ENCODE data around the gene LIX1. TPM values are rescaled to one million over a fixed set of nuclear protein-coding genes. Genes with fewer than 3 reads are reported as not detected.
"Not testable (repeated sequence)": the region's sequence is repeated elsewhere in the genome, so short reads cannot be mapped to it uniquely, and the experiment has no call there.

The LIX1 gene
- total RNA-seq, 1 donor from 2014 or later, result not detected

GRCh38 chr5:97087138-97087537, 55.3 kb downstream of the LIX1 start:
- H3K27me3 ChIP-seq (ENCODE audit: control insufficient read depth, insufficient read depth, low read length), result no peaks in the 10 kb centered on the region
- TF ChIP-seq CTCF (IDR thresholded peaks at IDR 0.05; ENCODE audit: insufficient read depth, low read length, poor library complexity, severe bottlenecking), result no peak
- DNase-seq (ENCODE audit: low read depth), result no peak
- no peak overlapping the region for H3K4me3 ChIP-seq (ENCODE audit: low read depth, low read length)
- H3K36me3 ChIP-seq (ENCODE audit: control insufficient read depth, insufficient read depth, low read length), result no peaks in the 10 kb centered on the region

GRCh38 chr5:97085459-97086181, 56.8 kb downstream of the LIX1 start:
- DNase-seq (ENCODE audit: low read depth), result no peak
- TF ChIP-seq CTCF (IDR thresholded peaks at IDR 0.05; ENCODE audit: insufficient read depth, low read length, poor library complexity, severe bottlenecking), result no peak
- no peak overlapping the region for H3K4me3 ChIP-seq (ENCODE audit: low read depth, low read length)
- H3K27me3 ChIP-seq (ENCODE audit: control insufficient read depth, insufficient read depth, low read length), result no peaks in the 10 kb centered on the region
- no peaks in the 10 kb centered on the region for H3K36me3 ChIP-seq (ENCODE audit: control insufficient read depth, insufficient read depth, low read length)

- H3K36me3 ChIP-seq (ENCODE audit: control insufficient read depth, insufficient read depth, low read length); H3K27me3 ChIP-seq (ENCODE audit: control insufficient read depth, insufficient read depth, low read length); DNase-seq (ENCODE audit: low read depth); H3K4me3 ChIP-seq (ENCODE audit: low read depth, low read length): not testable (repeated sequence)
Measured at GRCh38 chr5:97084782-97085458, 57.5 kb downstream of the LIX1 start.

GRCh38 chr5:97078958-97079743, 63.3 kb downstream of the LIX1 start:
- no peak for TF ChIP-seq CTCF (IDR thresholded peaks at IDR 0.05; ENCODE audit: insufficient read depth, low read length, poor library complexity, severe bottlenecking)
- no peaks in the 10 kb centered on the region for H3K27me3 ChIP-seq (ENCODE audit: control insufficient read depth, insufficient read depth, low read length)
- no peaks in the 10 kb centered on the region for H3K36me3 ChIP-seq (ENCODE audit: control insufficient read depth, insufficient read depth, low read length)
- H3K4me3 ChIP-seq (ENCODE audit: low read depth, low read length), result no peak overlapping the region
- no peak for DNase-seq (ENCODE audit: low read depth)

- no peak for TF ChIP-seq CTCF (IDR thresholded peaks at IDR 0.05; ENCODE audit: insufficient read depth, low read length, poor library complexity, severe bottlenecking)
- no peaks in the 10 kb centered on the region for H3K27me3 ChIP-seq (ENCODE audit: control insufficient read depth, insufficient read depth, low read length)
- H3K4me3 ChIP-seq (ENCODE audit: low read depth, low read length), result no peak overlapping the region
- no peaks in the 10 kb centered on the region for H3K36me3 ChIP-seq (ENCODE audit: control insufficient read depth, insufficient read depth, low read length)
- DNase-seq (ENCODE audit: low read depth), result no peak
Measured at GRCh38 chr5:97077246-97077645, 65.2 kb downstream of the LIX1 start.

GRCh38 chr5:97076098-97076497, 66.3 kb downstream of the LIX1 start:
- no peak for DNase-seq (ENCODE audit: low read depth)
- no peaks in the 10 kb centered on the region for H3K36me3 ChIP-seq (ENCODE audit: control insufficient read depth, insufficient read depth, low read length)
- no peaks in the 10 kb centered on the region for H3K27me3 ChIP-seq (ENCODE audit: control insufficient read depth, insufficient read depth, low read length)
- H3K4me3 ChIP-seq (ENCODE audit: low read depth, low read length), result no peak overlapping the region
- TF ChIP-seq CTCF (IDR thresholded peaks at IDR 0.05; ENCODE audit: insufficient read depth, low read length, poor library complexity, severe bottlenecking), result no peak
